Psoas muscle (tissue), 8 donors: ENCODE results near the gene MPP7. TPM values are rescaled to one million over a fixed set of nuclear protein-coding genes. Genes with fewer than 3 reads are reported as not detected.
A peak's percentile ranks its signal among the peaks of the same experiment; 100 is the strongest.

Experiments
- ATAC-seq, 4 donors: fragments of 200-7000 bp; cut with Tn5 transposase; one replicate each; pipeline ENCODE4 v1.9.1; 2020; ENCODE audit warnings: moderate library complexity in 3 of 4, mild to moderate bottlenecking in 2 of 4
- DNase-seq, 2 donors: peaks; one replicate each; pipeline ENCODE4 v3.0.0-alpha.2; 2020
- H3K27ac ChIP-seq: fragments of 200-600 bp; one replicate; pipeline ENCODE4 v1.8.0; 2022
- H3K27me3 ChIP-seq, 3 donors: fragments of 200-600 bp in 1 of 3; one replicate each; pipeline versions ENCODE4 v1.6.1 to v1.8.0; 2013 to 2022; ENCODE audit warnings: low read length in 2 of 3, mild to moderate bottlenecking in 2 of 3, moderate library complexity in 1 of 3; ENCODE audit not compliant: insufficient read depth in 3 of 3
- H3K36me3 ChIP-seq, 2 donors: fragments of 200-600 bp in 1 of 2; one replicate each; pipeline versions ENCODE4 v1.6.1 to v1.8.0; 2013 to 2022; ENCODE audit warnings: low read depth in 1 of 2, mild to moderate bottlenecking in 1 of 2, moderate library complexity in 1 of 2; ENCODE audit not compliant: insufficient read depth in 1 of 2
- H3K4me1 ChIP-seq: fragments of 200-600 bp; one replicate; pipeline ENCODE4 v1.8.0; 2022
- H3K4me3 ChIP-seq: fragments of 200-600 bp; one replicate; pipeline ENCODE4 v1.8.0; 2022; ENCODE audit warnings: mild to moderate bottlenecking
- H3K9me3 ChIP-seq: fragments of 200-600 bp; one replicate; pipeline ENCODE4 v1.8.0; 2022
- CTCF ChIP-seq: fragments of 200-600 bp; IDR thresholded peaks from one replicate; pipeline ENCODE4 v1.8.0; 2022; ENCODE audit warnings: antibody characterized with exemption
- WGBS, 3 donors: extraction: QIAGEN DNeasy Blood & Tissue Kit; methylation state at CpG; one replicate each; pipeline versions ENCODE4 v1.1.6 to v1.1.7; 2013; 5-methylcytosine and 5-hydroxymethylcytosine counted together
- intact Hi-C, 2 donors: fragments of 100-400 bp; cut with DNase I; formaldehyde crosslinking; loops; one replicate each; pipeline versions ENCODE4 v1.11.0 to v1.14.2; 2022
- polyA plus RNA-seq, 3 donors: library from polyadenylated mRNA; stranded (reverse); fragments of 200-250 nt; gene quantifications; one replicate each; pipeline ENCODE4 v1.2.3, GENCODE V29; 2013
- total RNA-seq, 4 donors: library from RNA; stranded (reverse); fragmentation: NEBNext Ultra II Directional in 2 of 4; extraction: Animal tissue kit (Norgen Biotek cat#: 25700) in 2 of 4; gene quantifications; one replicate each; pipeline versions ENCODE4 v1.2.1 to v1.2.4, GENCODE V29; 2021 to 2023
- donor health status: healthy with polysubstance abuse.
- donor health status: DM: no; HTN: no; CAD: no; lungs with moderate emphysema.
- donor health status: Bipolar disorder and iron deficiency.
- donor health status: healthy.
- donor health status: DM: yes; HTN: yes; CAD: no.
- donor health status: DM: no; HTN: no; CAD: no.
- donor health status: DM: no; HTN: no; CAD: no.
- donor health status: DM: yes; HTN: yes; CAD: no.

Gene MPP7
- total and polyA plus RNA-seq, 7 donors, result 2.3 to 12.5 (median 11.3) TPM

- TF ChIP-seq CTCF, result no peak
- ATAC-seq, result no peak
- H3K4me1 ChIP-seq, result peaks cover 45% of the 10 kb centered on the region
- H3K36me3 ChIP-seq, result no peaks in the 10 kb centered on the region
- intact Hi-C loops, result loop anchor here in 1 of 2 donors (5.0 kb wide), 2 partner anchors 48 to 82 kb away; no protein-coding TSS in a partner anchor
- H3K27me3 ChIP-seq, result no peaks in the 10 kb centered on the region
- DNase-seq, result no peak
- H3K4me3 ChIP-seq, result no peak overlapping the region
- WGBS, 3 donors, result 85 to 90% (median 90%) methylated on average over 2 of the region's 2 CpGs
- no peaks in the 10 kb centered on the region for H3K9me3 ChIP-seq
- H3K27ac ChIP-seq, result no peak overlapping the region
These were observed 2.8 kb downstream of the MPP7 start for GRCh38 chr10:28300027-28300426.

GRCh38 chr10:28298951-28299350 is 3.9 kb downstream of the MPP7 start:
- ATAC-seq (no peak), DNase-seq (no peak)
- Histone ChIP-seq H3K4me1 (peaks cover 37% of the 10 kb centered on the region), H3K27me3 (no peaks in the 10 kb centered on the region), H3K9me3 (no peaks in the 10 kb centered on the region), H3K36me3 (no peaks in the 10 kb centered on the region), H3K4me3 (no peak overlapping the region), H3K27ac (peak overlapping the region; percentile 10)
- intact Hi-C loops, result loop anchor here in 1 of 2 donors (5.0 kb wide), 1 partner anchor 83 kb away; no protein-coding TSS in a partner anchor
- WGBS, 3 donors, result 76 to 87% (median 79%) methylated on average over 5 of the region's 5 CpGs
- TF ChIP-seq CTCF, result no peak

GRCh38 chr10:28296023-28296422 is 6.8 kb downstream of the MPP7 start:
- Histone ChIP-seq H3K27me3 (no peaks in the 10 kb centered on the region), H3K36me3 (no peaks in the 10 kb centered on the region), H3K4me3 (no peak overlapping the region), H3K9me3 (no peaks in the 10 kb centered on the region), H3K27ac (peak overlapping the region; percentile 44), H3K4me1 (peaks cover 39% of the 10 kb centered on the region)
- intact Hi-C loops, result loop anchor here in 1 of 2 donors (5.0 kb wide), 1 partner anchor 86 kb away; no protein-coding TSS in a partner anchor
- no peak for TF ChIP-seq CTCF
- WGBS, 3 donors, result 4 to 33% (median 23%) methylated on average over 1 of the region's 1 CpG
- DNase-seq (no peak), ATAC-seq (no peak)

- ATAC-seq, result no peak
- Histone ChIP-seq H3K4me3 (no peak overlapping the region), H3K27ac (peak overlapping the region; percentile 44), H3K4me1 (peaks cover 39% of the 10 kb centered on the region), H3K36me3 (no peaks in the 10 kb centered on the region), H3K9me3 (no peaks in the 10 kb centered on the region), H3K27me3 (no peaks in the 10 kb centered on the region)
- TF ChIP-seq CTCF, result no peak
- intact Hi-C loops, result loop anchor here in 1 of 2 donors (5.0 kb wide), 1 partner anchor 87 kb away; no protein-coding TSS in a partner anchor
- DNase-seq, result no peak
- 37 to 42% (median 41%) methylated on average over 3 of the region's 3 CpGs for WGBS, 3 donors
These were observed 7.5 kb downstream of the MPP7 start for GRCh38 chr10:28295336-28295735.

- ATAC-seq, result no peak
- WGBS, 3 donors, result 55 to 58% (median 56%) methylated on average over 5 of the region's 5 CpGs
- no peak for TF ChIP-seq CTCF
- intact Hi-C loops, result loop anchor here in 1 of 2 donors (5.0 kb wide), 1 partner anchor 87 kb away; no protein-coding TSS in a partner anchor
- H3K27ac ChIP-seq, result peak overlapping the region; percentile 44
- H3K27me3 ChIP-seq, result no peaks in the 10 kb centered on the region
- H3K36me3 ChIP-seq, result no peaks in the 10 kb centered on the region
- no peak overlapping the region for H3K4me3 ChIP-seq
- H3K4me1 ChIP-seq, result peaks cover 39% of the 10 kb centered on the region
- H3K9me3 ChIP-seq, result no peaks in the 10 kb centered on the region
- DNase-seq, result no peak
These were observed 8.1 kb downstream of the MPP7 start for GRCh38 chr10:28294809-28295208.
